Measurements from ENCODE around the gene COL23A1. TPM values are rescaled to one million over a fixed set of nuclear protein-coding genes. Genes with fewer than 3 reads are reported as not detected.

The COL23A1 gene
- total and polyA plus RNA-seq, 2 donors (not counting 1 experiment from before 2014, with no cell fraction given): 0.20 TPM; not detected in 1

- no peak overlapping the region for H2AFZ ChIP-seq (ENCODE audit: insufficient read depth, low read depth, low read length, poor library complexity, severe bottlenecking)
- no peaks in the 10 kb centered on the region for H4K20me1 ChIP-seq (ENCODE audit: control insufficient read depth, insufficient read depth, low read length, poor library complexity, severe bottlenecking)
- no peaks in the 10 kb centered on the region for H3K79me2 ChIP-seq (ENCODE audit: control insufficient read depth, insufficient read depth, low read length)
- H3K27ac ChIP-seq (ENCODE audit: low read length in 2 of 2): no peak overlapping the region
- H3K4me3 Mint-ChIP-seq: no peak overlapping the region
- ATAC-seq (ENCODE audit: low read depth) (no peak), DNase-seq (no peak)
- H3K36me3 ChIP-seq (replicated peaks in 1 of 2; ENCODE audit: control extremely low read depth in 1 of 2, control insufficient read depth in 1 of 2, extremely low read depth in 1 of 2, insufficient read depth in 2 of 2, low read length in 1 of 2): no peaks in the 10 kb centered on the region
- H3K27ac Mint-ChIP-seq: no peak overlapping the region
- POLR2A ChIA-PET: no interaction called here
- 96% methylated on average over 7 of the region's 8 CpGs for WGBS (ENCODE audit: insufficient coverage)
- H3K9me3 Mint-ChIP-seq (ENCODE audit: insufficient read depth): no peaks in the 10 kb centered on the region
- no peak overlapping the region for H3K4me2 ChIP-seq (replicated peaks; ENCODE audit: low read depth, low read length, poor library complexity, severe bottlenecking)
- intact Hi-C loops (cut with micrococcal nuclease): no loop called here
- CTCF ChIA-PET: no interaction called here
- no peaks in the 10 kb centered on the region for H3K4me1 ChIP-seq (ENCODE audit: control insufficient read depth in 2 of 2, insufficient read depth in 2 of 2, low read length in 2 of 2)
- H3K9me3 ChIP-seq (ENCODE audit: control extremely low read depth in 1 of 3, control insufficient read depth in 2 of 3, insufficient read depth in 1 of 3, low read length in 2 of 3): no peaks in the 10 kb centered on the region
- H3K27me3 Mint-ChIP-seq: peaks cover 19% of the 10 kb centered on the region
- H3K9ac ChIP-seq (ENCODE audit: low read length): no peak overlapping the region
- H3K4me3 ChIP-seq (ENCODE audit: control extremely low read depth in 1 of 5, extremely low read depth in 1 of 5, insufficient read depth in 1 of 5, low read depth in 2 of 5, low read length in 4 of 5): no peak overlapping the region
- H3K4me1 Mint-ChIP-seq: no peaks in the 10 kb centered on the region
- no peak for TF ChIP-seq EZH2 (IDR thresholded peaks at IDR 0.05; ENCODE audit: borderline replicate concordance, insufficient read depth, low read depth, low read length, poor library complexity, severe bottlenecking)
- no peak for TF ChIP-seq CTCF (IDR thresholded peaks at IDR 0.05)
- H3K27me3 ChIP-seq (replicated peaks in 1 of 4; ENCODE audit: control extremely low read depth in 1 of 4, control insufficient read depth in 3 of 4, insufficient read depth in 4 of 4, low read length in 3 of 4): peaks cover 0 to 3% (median 0%) of the 10 kb centered on the region in 4 experiments
These were observed 201.0 kb downstream of the COL23A1 start for GRCh38 chr5:178389026-178389729.

GRCh38 chr5:178388386-178389025, 201.7 kb downstream of the COL23A1 start:
- no peaks in the 10 kb centered on the region for H3K4me1 Mint-ChIP-seq
- no peaks in the 10 kb centered on the region for H3K9me3 Mint-ChIP-seq (ENCODE audit: insufficient read depth)
- POLR2A ChIA-PET: no interaction called here
- H3K4me2 ChIP-seq (replicated peaks; ENCODE audit: low read depth, low read length, poor library complexity, severe bottlenecking): no peak overlapping the region
- H3K4me3 ChIP-seq (ENCODE audit: control extremely low read depth in 1 of 5, extremely low read depth in 1 of 5, insufficient read depth in 1 of 5, low read depth in 2 of 5, low read length in 4 of 5): no peak overlapping the region
- intact Hi-C loops (cut with micrococcal nuclease): no loop called here
- no peaks in the 10 kb centered on the region for H3K36me3 ChIP-seq (replicated peaks in 1 of 2; ENCODE audit: control extremely low read depth in 1 of 2, control insufficient read depth in 1 of 2, extremely low read depth in 1 of 2, insufficient read depth in 2 of 2, low read length in 1 of 2)
- no peaks in the 10 kb centered on the region for H3K79me2 ChIP-seq (ENCODE audit: control insufficient read depth, insufficient read depth, low read length)
- no peak overlapping the region for H3K4me3 Mint-ChIP-seq
- no peaks in the 10 kb centered on the region for H3K4me1 ChIP-seq (ENCODE audit: control insufficient read depth in 2 of 2, insufficient read depth in 2 of 2, low read length in 2 of 2)
- no peak for DNase-seq
- H3K9me3 ChIP-seq (ENCODE audit: control extremely low read depth in 1 of 3, control insufficient read depth in 2 of 3, insufficient read depth in 1 of 3, low read length in 2 of 3): no peaks in the 10 kb centered on the region
- H4K20me1 ChIP-seq (ENCODE audit: control insufficient read depth, insufficient read depth, low read length, poor library complexity, severe bottlenecking): no peaks in the 10 kb centered on the region
- H3K27ac Mint-ChIP-seq: no peak overlapping the region
- H3K9ac ChIP-seq (ENCODE audit: low read length): no peak overlapping the region
- peaks cover 0 to 7% (median 0%) of the 10 kb centered on the region in 4 experiments for H3K27me3 ChIP-seq (replicated peaks in 1 of 4; ENCODE audit: control extremely low read depth in 1 of 4, control insufficient read depth in 3 of 4, insufficient read depth in 4 of 4, low read length in 3 of 4)
- WGBS (ENCODE audit: insufficient coverage): 91% methylated on average over 7 of the region's 8 CpGs
- H3K27me3 Mint-ChIP-seq: peaks cover 19% of the 10 kb centered on the region
- no peak for TF ChIP-seq CTCF (IDR thresholded peaks at IDR 0.05)
- TF ChIP-seq EZH2 (IDR thresholded peaks at IDR 0.05; ENCODE audit: borderline replicate concordance, insufficient read depth, low read depth, low read length, poor library complexity, severe bottlenecking): no peak
- H2AFZ ChIP-seq (ENCODE audit: insufficient read depth, low read depth, low read length, poor library complexity, severe bottlenecking): no peak overlapping the region
- no peak overlapping the region for H3K27ac ChIP-seq (ENCODE audit: low read length in 2 of 2)
- CTCF ChIA-PET: no interaction called here
- no peak for ATAC-seq (ENCODE audit: low read depth)

All from B cell (primary cell).